ENCODE measurements around the gene KRT3.

KRT3 gene

DNA sequence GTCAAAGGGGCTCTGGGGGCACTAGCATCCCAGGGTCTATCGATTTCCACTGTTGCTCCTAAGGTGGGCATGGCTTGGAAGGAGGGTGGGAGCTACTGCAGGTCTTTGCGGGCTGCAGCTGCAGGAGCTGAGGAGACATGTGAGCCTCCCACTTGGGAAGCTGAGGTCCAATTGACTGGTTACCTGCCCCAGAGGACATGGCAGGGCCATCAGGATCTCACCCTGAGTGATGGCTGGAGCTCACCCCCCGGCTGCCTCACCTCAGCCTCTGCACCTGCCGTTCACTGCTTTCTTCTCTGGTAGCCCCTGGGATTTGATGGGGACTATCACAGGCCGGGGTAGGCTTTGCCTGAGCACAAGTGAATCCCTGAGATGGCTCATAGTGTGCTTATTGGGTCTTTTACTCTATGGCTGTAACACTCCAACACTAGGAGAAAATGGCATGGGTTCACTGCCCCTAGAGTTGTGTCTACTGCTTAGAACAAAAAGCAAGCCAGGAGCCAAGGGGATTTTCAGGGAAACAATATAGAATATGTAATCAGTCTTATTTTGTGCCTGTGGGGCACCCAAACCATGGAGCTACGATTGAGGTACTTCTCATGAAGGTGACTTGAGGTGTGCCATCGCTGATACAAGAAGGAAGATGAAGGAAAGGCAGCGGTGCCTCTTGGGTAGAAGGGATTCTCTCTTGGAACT, 21.2 kb upstream of the KRT3 start:
- no peaks in the 10 kb centered on the region for H3K4me1 ChIP-seq (ENCODE audit: insufficient read depth, low read length)
- no peak overlapping the region for H3K9ac ChIP-seq (ENCODE audit: low read depth, low read length)
- no peaks in the 10 kb centered on the region for H3K79me2 ChIP-seq (ENCODE audit: insufficient read depth, low read length)
- H3K9me3 ChIP-seq (ENCODE audit: insufficient read depth, low read length, severe bottlenecking), result no peaks in the 10 kb centered on the region
- no peak overlapping the region for H3K27ac ChIP-seq (ENCODE audit: low read length)
- no peak overlapping the region for H3K4me2 ChIP-seq (ENCODE audit: insufficient read depth, low read length)
- ATAC-seq (ENCODE audit: insufficient read depth, low read depth) (no peak), DNase-seq (no peak)
- peaks cover 22% of the 10 kb centered on the region for H3K27me3 ChIP-seq (ENCODE audit: insufficient read depth, low read length, poor library complexity)
- H4K20me1 ChIP-seq (ENCODE audit: insufficient read depth, low read length), result 0 out of 2 replicates have a peak, but pooled peaks cover 6% of the 10 kb centered on the region
- no peak for TF ChIP-seq EZH2 (IDR thresholded peaks at IDR 0.05; ENCODE audit: borderline replicate concordance, low read depth, low read length, severe bottlenecking)
- TF ChIP-seq CTCF (IDR thresholded peaks at IDR 0.05; ENCODE audit: borderline replicate concordance, extremely low read depth, low read length, poor library complexity, severe bottlenecking), result no peak
- H2AFZ ChIP-seq (ENCODE audit: low read depth, low read length), result no peak overlapping the region
- H3K36me3 ChIP-seq (ENCODE audit: insufficient read depth, low read length), result no peaks in the 10 kb centered on the region
- H3K4me3 ChIP-seq (ENCODE audit: low read depth in 1 of 2, low read length in 2 of 2), result no peak overlapping the region

DNA sequence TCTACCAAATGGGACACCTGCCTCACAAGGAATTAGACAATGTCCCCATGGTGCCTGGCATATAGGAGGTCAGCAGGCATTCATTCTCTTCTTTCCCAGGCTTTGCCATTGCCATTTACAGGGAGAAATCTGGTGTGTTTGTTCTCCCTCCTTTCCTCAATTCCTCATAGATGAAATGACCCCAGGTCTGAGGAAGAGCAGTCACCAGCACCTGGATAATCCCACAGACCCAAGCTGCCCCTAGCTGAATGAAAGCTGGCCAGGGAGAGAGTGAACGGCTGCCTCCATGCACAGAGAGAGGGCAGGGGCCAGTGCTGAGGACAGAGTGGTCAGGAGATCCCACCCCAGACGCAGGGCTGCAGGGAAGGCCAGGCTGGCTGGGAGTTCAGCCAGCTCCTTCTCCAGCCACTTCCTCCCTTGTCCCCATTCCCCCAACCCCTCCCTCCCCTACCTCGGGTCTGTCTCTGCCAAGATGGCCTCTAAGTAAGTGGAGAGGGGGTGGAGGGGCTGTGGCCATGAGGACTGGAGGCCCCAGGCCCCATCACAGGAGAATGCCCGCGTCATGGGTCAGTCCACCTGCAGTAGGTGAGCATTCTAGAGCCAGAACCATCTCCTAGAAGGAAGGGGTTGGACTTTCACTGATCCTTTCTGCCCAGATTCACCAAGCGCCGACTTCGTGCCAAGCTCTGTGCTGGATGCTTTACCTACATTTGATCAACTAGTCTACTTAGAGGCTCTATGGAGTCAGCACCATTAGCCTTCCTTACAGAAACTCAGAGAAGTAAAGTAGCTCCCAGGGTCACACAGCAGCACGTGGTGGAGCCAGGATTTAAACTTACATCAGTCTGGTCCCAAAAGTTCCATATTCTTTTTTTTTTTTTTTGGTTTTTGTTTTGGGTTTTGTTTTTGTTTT, 20.0 kb upstream of the KRT3 start:
- no peak overlapping the region for H3K4me2 ChIP-seq (ENCODE audit: insufficient read depth, low read length)
- no peak for ATAC-seq (ENCODE audit: insufficient read depth, low read depth)
- no peaks in the 10 kb centered on the region for H3K4me1 ChIP-seq (ENCODE audit: insufficient read depth, low read length)
- no peak for DNase-seq
- no peaks in the 10 kb centered on the region for H3K36me3 ChIP-seq (ENCODE audit: insufficient read depth, low read length)
- H2AFZ ChIP-seq (ENCODE audit: low read depth, low read length), result no peak overlapping the region
- H4K20me1 ChIP-seq (ENCODE audit: insufficient read depth, low read length), result 0 out of 2 replicates have a peak, but pooled peaks cover 6% of the 10 kb centered on the region
- H3K4me3 ChIP-seq (ENCODE audit: low read depth in 1 of 2, low read length in 2 of 2), result no peak overlapping the region
- no peak overlapping the region for H3K27ac ChIP-seq (ENCODE audit: low read length)
- no peaks in the 10 kb centered on the region for H3K79me2 ChIP-seq (ENCODE audit: insufficient read depth, low read length)
- no peak overlapping the region for H3K9ac ChIP-seq (ENCODE audit: low read depth, low read length)
- TF ChIP-seq EZH2 (IDR thresholded peaks at IDR 0.05; ENCODE audit: borderline replicate concordance, low read depth, low read length, severe bottlenecking) (no peak), CTCF (IDR thresholded peaks at IDR 0.05; ENCODE audit: borderline replicate concordance, extremely low read depth, low read length, poor library complexity, severe bottlenecking) (no peak)
- no peaks in the 10 kb centered on the region for H3K9me3 ChIP-seq (ENCODE audit: insufficient read depth, low read length, severe bottlenecking)
- H3K27me3 ChIP-seq (ENCODE audit: insufficient read depth, low read length, poor library complexity), result peaks cover 18% of the 10 kb centered on the region

DNA sequence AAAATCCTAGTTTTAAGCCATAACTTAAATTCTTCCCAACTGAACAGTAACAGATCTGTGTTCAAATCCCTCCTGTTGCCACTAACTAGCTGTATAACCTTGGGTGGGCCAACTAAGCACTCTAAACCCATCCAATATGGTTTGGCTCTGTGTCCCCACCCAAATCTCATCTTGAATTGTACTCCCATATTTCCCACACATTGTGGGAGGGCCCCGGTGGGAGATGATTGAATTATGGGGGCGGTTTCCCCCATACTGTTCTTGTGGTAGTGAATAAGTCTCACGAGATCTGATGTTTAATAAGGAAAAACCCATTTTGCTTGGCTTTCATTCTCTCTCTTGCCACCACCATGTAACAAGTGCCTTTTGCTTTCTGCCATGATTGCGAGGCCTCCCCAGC, 19.2 kb upstream of the KRT3 start:
- Histone ChIP-seq H4K20me1 (ENCODE audit: insufficient read depth, low read length) (0 out of 2 replicates have a peak, but pooled peaks cover under 1% of the 10 kb centered on the region), H3K4me1 (ENCODE audit: insufficient read depth, low read length) (no peaks in the 10 kb centered on the region), H3K79me2 (ENCODE audit: insufficient read depth, low read length) (no peaks in the 10 kb centered on the region), H3K27me3 (ENCODE audit: insufficient read depth, low read length, poor library complexity) (peaks cover 12% of the 10 kb centered on the region), H3K4me3 (ENCODE audit: low read depth in 1 of 2, low read length in 2 of 2) (no peak overlapping the region), H3K9me3 (ENCODE audit: insufficient read depth, low read length, severe bottlenecking) (no peaks in the 10 kb centered on the region), H2AFZ (ENCODE audit: low read depth, low read length) (no peak overlapping the region), H3K9ac (ENCODE audit: low read depth, low read length) (no peak overlapping the region), H3K4me2 (ENCODE audit: insufficient read depth, low read length) (no peak overlapping the region), H3K36me3 (ENCODE audit: insufficient read depth, low read length) (no peaks in the 10 kb centered on the region), H3K27ac (ENCODE audit: low read length) (no peak overlapping the region)
- DNase-seq (no peak), ATAC-seq (ENCODE audit: insufficient read depth, low read depth) (no peak)
- TF ChIP-seq EZH2 (IDR thresholded peaks at IDR 0.05; ENCODE audit: borderline replicate concordance, low read depth, low read length, severe bottlenecking) (no peak), CTCF (IDR thresholded peaks at IDR 0.05; ENCODE audit: borderline replicate concordance, extremely low read depth, low read length, poor library complexity, severe bottlenecking) (no peak)
